H1 (cell line): Measurements from ENCODE around the gene MGAT5.

Experiments
- ATF2 ChIP-seq: IDR thresholded peaks from 2 replicates; pipeline ENCODE4 v1.6.1; 2012; ENCODE audit warnings: low read length, inconsistent platforms
- CTCF ChIP-seq, 3 experiments: IDR thresholded peaks; 1 replicate in 2 of 3; 2 replicates in 1 of 3; pipeline versions ENCODE4 v1.5.1 to v1.6.1; 2011; ENCODE audit warnings: low read length in 3 of 3, mild to moderate bottlenecking in 3 of 3, inconsistent platforms in 2 of 3, low read depth in 1 of 3, moderate library complexity in 1 of 3; ENCODE audit not compliant: insufficient read depth in 1 of 3; ENCODE audit errors: control extremely low read depth in 1 of 3
- E2F6 ChIP-seq: IDR thresholded peaks from 2 replicates; pipeline ENCODE4 v1.6.1; 2012; ENCODE audit warnings: inconsistent platforms
- EP300 ChIP-seq, 2 experiments: IDR thresholded peaks; 1 replicate in 1 of 2; 2 replicates in 1 of 2; pipeline ENCODE4 v1.6.1; 2011 to 2012; ENCODE audit warnings: low read depth in 2 of 2, low read length in 2 of 2, mild to moderate bottlenecking in 2 of 2, borderline replicate concordance in 1 of 2, inconsistent platforms in 1 of 2, moderate library complexity in 1 of 2
- EZH2 ChIP-seq: fragments of 200-600 bp; sonication (generic); IDR thresholded peaks from 2 replicates; pipeline ENCODE4 v1.7.1; 2012; ENCODE audit warnings: low read depth, mild to moderate bottlenecking, moderate library complexity, low read length, inconsistent platforms; ENCODE audit not compliant: severe bottlenecking
- FOSL1 ChIP-seq: IDR thresholded peaks from 2 replicates; pipeline ENCODE4 v1.6.1; 2011; ENCODE audit warnings: mild to moderate bottlenecking, low read depth, low read length, moderate library complexity; ENCODE audit not compliant: insufficient read depth
- POLR2A ChIP-seq, 2 experiments: IDR thresholded peaks; 1 replicate in 1 of 2; 2 replicates in 1 of 2; pipeline ENCODE4 v1.6.1; 2011; ENCODE audit warnings: low read depth in 2 of 2, low read length in 2 of 2, mild to moderate bottlenecking in 2 of 2; ENCODE audit errors: control extremely low read depth in 1 of 2
- RBBP5 ChIP-seq: IDR thresholded peaks from 2 replicates; pipeline ENCODE4 v1.7.1; 2012; ENCODE audit warnings: low read depth, mild to moderate bottlenecking, inconsistent platforms, low read length, moderate library complexity, borderline replicate concordance
- SIX5 ChIP-seq: IDR thresholded peaks from 2 replicates; pipeline ENCODE4 v1.6.1; 2011; ENCODE audit warnings: mild to moderate bottlenecking, low read depth, low read length
- USF2 ChIP-seq: IDR thresholded peaks from 2 replicates; pipeline ENCODE4 v1.6.1; 2011; ENCODE audit warnings: low read length, improper control_type of control experiment
- TF ChIP-seq, protein P1 (sequence below): IDR thresholded peaks from 2 replicates; pipeline ENCODE4 v1.6.1; 2012; ENCODE audit warnings: inconsistent platforms

GRCh38 chr2:134416018-134416417 is 162.1 kb downstream of the MGAT5 start:
- TF ChIP-seq ATF2, result no peak
- TF ChIP-seq FOSL1, result no peak
- TF ChIP-seq E2F6, result no peak
- TF ChIP-seq POLR2A (IDR thresholded peaks at IDR 0.05; ENCODE audit: control extremely low read depth in 1 of 2, low read depth in 2 of 2, low read length in 2 of 2), result no peak
- TF ChIP-seq, protein P1, sequence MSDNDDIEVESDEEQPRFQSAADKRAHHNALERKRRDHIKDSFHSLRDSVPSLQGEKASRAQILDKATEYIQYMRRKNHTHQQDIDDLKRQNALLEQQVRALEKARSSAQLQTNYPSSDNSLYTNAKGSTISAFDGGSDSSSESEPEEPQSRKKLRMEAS, result no peak
- no peak for TF ChIP-seq USF2
- no peak for TF ChIP-seq RBBP5
- no peak for TF ChIP-seq EP300 (IDR thresholded peaks at IDR 0.05; ENCODE audit: borderline replicate concordance in 1 of 2, low read depth in 2 of 2, low read length in 2 of 2)
- no peak for TF ChIP-seq SIX5
- no peak for TF ChIP-seq EZH2
- TF ChIP-seq CTCF (IDR thresholded peaks at IDR 0.05; ENCODE audit: control extremely low read depth in 1 of 3, insufficient read depth in 1 of 3, low read depth in 1 of 3, low read length in 3 of 3), result no peak
